ENCODE results near the gene SIK3.

The SIK3 gene

DNA sequence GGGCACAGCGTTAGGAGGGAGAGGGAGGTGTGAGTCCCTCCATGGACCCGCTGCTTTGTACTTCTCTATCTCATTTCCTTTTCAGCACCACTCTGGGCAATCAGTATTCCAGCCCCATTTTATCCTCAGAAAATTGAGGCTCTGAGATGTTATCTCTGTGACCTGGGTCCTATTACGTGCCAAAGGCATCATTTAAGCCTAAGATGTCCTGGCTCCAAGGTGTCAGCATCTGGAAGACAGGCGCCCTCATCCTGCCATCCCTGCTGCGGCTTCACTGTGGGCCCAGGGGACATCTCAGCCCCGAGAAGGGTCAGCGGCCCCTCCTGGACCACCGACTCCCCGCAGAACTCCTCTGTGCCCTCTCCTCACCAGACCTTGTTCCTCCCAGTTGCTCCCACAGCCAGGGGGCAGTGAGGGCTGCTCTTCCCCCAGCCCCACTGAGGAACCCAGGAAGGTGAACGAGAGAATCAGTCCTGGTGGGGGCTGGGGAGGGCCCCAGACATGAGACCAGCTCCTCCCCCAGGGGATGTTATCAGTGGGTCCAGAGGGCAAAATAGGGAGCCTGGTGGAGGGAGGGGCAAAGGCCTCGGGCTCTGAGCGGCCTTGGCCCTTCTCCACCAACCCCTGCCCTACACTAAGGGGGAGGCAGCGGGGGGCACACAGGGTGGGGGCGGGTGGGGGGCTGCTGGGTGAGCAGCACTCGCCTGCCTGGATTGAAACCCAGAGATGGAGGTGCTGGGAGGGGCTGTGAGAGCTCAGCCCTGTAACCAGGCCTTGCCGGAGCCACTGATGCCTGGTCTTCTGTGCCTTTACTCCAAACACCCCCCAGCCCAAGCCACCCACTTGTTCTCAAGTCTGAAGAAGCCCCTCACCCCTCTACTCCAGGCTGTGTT, 269.4 kb downstream of the SIK3 start:
- CTCF ChIA-PET: interaction anchor here (1.1 kb wide), 1 partner anchor 39 kb away, joined by 3 read pairs; no protein-coding TSS in a partner anchor
- POLR2A ChIA-PET: no interaction called here
- Histone ChIP-seq H3K4me3 (ENCODE audit: control insufficient read depth in 1 of 7, extremely low read depth in 1 of 7, insufficient read depth in 4 of 7, low read depth in 2 of 7, low read length in 6 of 7) (no peak overlapping the region), H3K27me3 (replicated peaks in 2 of 5; ENCODE audit: control insufficient read depth in 4 of 5, insufficient read depth in 5 of 5, low read length in 4 of 5) (no peaks in the 10 kb centered on the region), H3K4me1 (ENCODE audit: control extremely low read depth in 1 of 4, control insufficient read depth in 4 of 4, insufficient read depth in 4 of 4, low read length in 3 of 4) (peaks cover 0 to 1% (median 0%) of the 10 kb centered on the region in 4 experiments), H3K9me3 (ENCODE audit: control extremely low read depth in 1 of 5, control insufficient read depth in 4 of 5, insufficient read depth in 2 of 5, low read depth in 1 of 5, low read length in 4 of 5) (no peaks in the 10 kb centered on the region), H3K36me3 (ENCODE audit: control insufficient read depth in 4 of 4, insufficient read depth in 4 of 4, low read length in 3 of 4) (no peaks in the 10 kb centered on the region), H3K27ac (ENCODE audit: insufficient read depth in 1 of 2, low read depth in 1 of 2, low read length in 2 of 2, poor library complexity in 1 of 2, severe bottlenecking in 2 of 2) (no peak overlapping the region)
- no peak for DNase-seq
- WGBS (ENCODE audit: insufficient coverage): 75% methylated on average over 10 of the region's 16 CpGs

- ChIA-PET CTCF (interaction anchor here (1.5 kb wide), 1 partner anchor 14 kb away, joined by 3 read pairs; no protein-coding TSS in a partner anchor), POLR2A (no interaction called here)
- Histone ChIP-seq H3K9me3 (ENCODE audit: control extremely low read depth in 1 of 5, control insufficient read depth in 4 of 5, insufficient read depth in 2 of 5, low read depth in 1 of 5, low read length in 4 of 5) (no peaks in the 10 kb centered on the region), H3K4me3 (ENCODE audit: control insufficient read depth in 1 of 7, extremely low read depth in 1 of 7, insufficient read depth in 4 of 7, low read depth in 2 of 7, low read length in 6 of 7) (no peak overlapping the region), H3K4me1 (ENCODE audit: control extremely low read depth in 1 of 4, control insufficient read depth in 4 of 4, insufficient read depth in 4 of 4, low read length in 3 of 4) (peaks cover 0 to 1% (median 0%) of the 10 kb centered on the region in 4 experiments), H3K36me3 (ENCODE audit: control insufficient read depth in 4 of 4, insufficient read depth in 4 of 4, low read length in 3 of 4) (no peaks in the 10 kb centered on the region), H3K27ac (ENCODE audit: insufficient read depth in 1 of 2, low read depth in 1 of 2, low read length in 2 of 2, poor library complexity in 1 of 2, severe bottlenecking in 2 of 2) (no peak overlapping the region), H3K27me3 (replicated peaks in 2 of 5; ENCODE audit: control insufficient read depth in 4 of 5, insufficient read depth in 5 of 5, low read length in 4 of 5) (no peaks in the 10 kb centered on the region)
- WGBS (ENCODE audit: insufficient coverage): 100% methylated on average over 2 of the region's 6 CpGs
- no peak for DNase-seq
Measured at GRCh38 chr11:116827461-116827860, 270.8 kb downstream of the SIK3 start.

DNA sequence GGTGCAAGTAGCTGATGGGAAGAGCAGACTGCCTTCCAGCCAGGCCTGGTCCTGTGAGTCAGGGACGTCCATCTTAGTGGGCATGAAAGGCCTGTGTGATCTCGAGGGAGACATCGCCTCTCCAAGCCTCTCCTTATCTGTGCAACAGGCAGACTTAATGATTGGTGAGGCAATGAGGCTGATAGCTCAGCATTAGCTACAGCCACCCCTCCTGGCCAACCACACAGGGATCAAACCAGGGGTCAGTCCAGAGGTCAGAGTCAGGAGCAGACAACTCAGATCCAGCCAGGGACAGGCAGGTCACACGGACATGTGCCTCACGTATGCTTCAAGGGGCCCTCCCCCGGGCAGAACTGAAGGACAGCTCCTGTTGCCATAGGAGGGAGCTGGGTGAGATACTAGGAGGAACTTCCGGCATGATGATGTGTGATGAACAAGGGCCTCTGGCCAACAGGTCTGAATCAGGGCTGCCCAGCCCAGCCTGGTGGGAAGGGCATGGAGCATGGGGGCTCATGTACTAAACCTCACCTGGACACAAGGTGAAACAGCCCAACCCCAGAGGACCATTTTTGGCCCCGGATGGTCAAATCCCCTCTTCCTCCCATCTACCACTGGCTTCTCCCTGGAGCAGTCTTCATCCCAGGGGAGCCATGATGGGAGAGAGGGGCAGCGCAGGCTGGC, 271.3 kb downstream of the SIK3 start:
- POLR2A ChIA-PET: no interaction called here
- peaks cover 0 to 1% (median 0%) of the 10 kb centered on the region in 4 experiments for H3K4me1 ChIP-seq (ENCODE audit: control extremely low read depth in 1 of 4, control insufficient read depth in 4 of 4, insufficient read depth in 4 of 4, low read length in 3 of 4)
- no peak for DNase-seq
- CTCF ChIA-PET: interaction anchor here (1.5 kb wide), 1 partner anchor 13 kb away, joined by 3 read pairs; no protein-coding TSS in a partner anchor
- no peak overlapping the region for H3K27ac ChIP-seq (ENCODE audit: insufficient read depth in 1 of 2, low read depth in 1 of 2, low read length in 2 of 2, poor library complexity in 1 of 2, severe bottlenecking in 2 of 2)
- 100% methylated on average over 1 of the region's 9 CpGs for WGBS (ENCODE audit: insufficient coverage)
- no peak overlapping the region for H3K4me3 ChIP-seq (ENCODE audit: control insufficient read depth in 1 of 7, extremely low read depth in 1 of 7, insufficient read depth in 4 of 7, low read depth in 2 of 7, low read length in 6 of 7)
- H3K36me3 ChIP-seq (ENCODE audit: control insufficient read depth in 4 of 4, insufficient read depth in 4 of 4, low read length in 3 of 4): no peaks in the 10 kb centered on the region
- H3K9me3 ChIP-seq (ENCODE audit: control extremely low read depth in 1 of 5, control insufficient read depth in 4 of 5, insufficient read depth in 2 of 5, low read depth in 1 of 5, low read length in 4 of 5): no peaks in the 10 kb centered on the region
- H3K27me3 ChIP-seq (replicated peaks in 2 of 5; ENCODE audit: control insufficient read depth in 4 of 5, insufficient read depth in 5 of 5, low read length in 4 of 5): no peaks in the 10 kb centered on the region

DNA sequence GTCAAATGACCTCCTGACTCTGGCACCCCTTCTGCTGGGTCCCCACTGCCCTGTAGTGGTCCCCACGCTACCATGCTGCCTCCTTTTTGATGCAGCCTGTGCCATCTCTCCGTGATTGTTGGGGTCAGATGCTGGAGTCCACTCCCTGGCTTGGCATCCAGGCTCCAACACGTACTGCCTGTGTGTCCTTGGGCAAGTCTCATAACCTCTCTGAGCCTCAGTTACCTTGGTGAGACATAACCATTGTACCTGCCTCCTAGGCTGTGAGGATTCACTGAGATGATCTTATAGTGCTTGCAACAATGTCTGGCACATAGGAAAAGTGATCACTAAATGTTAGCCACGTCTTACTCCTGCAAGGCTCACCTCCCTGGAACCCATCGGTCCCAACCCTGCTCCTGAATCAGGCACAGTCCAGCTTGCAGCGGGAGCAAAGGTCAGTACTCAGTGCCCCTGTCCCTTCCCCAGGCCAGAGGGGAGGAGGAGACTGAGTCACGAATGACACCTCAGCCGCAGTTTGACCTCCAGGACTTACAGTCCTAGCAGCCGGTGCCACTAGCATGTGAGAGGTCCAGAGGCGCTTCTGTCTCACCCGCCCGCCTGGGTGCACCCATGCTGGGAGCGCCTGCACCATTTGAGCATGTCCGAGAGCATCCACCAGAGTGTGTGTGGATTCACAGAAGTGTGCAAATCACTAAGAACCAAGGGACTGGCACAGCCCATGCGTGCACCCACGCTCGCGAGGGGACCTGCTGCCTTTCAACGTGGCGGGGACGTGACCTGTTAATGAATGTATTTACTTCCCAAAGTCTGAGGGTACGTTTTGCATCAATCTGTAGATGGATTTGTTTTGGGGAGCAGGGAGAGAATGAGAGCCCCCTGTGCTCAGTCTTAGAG, 272.1 kb downstream of the SIK3 start:
- DNase-seq: no peak
- Histone ChIP-seq H3K27ac (ENCODE audit: insufficient read depth in 1 of 2, low read depth in 1 of 2, low read length in 2 of 2, poor library complexity in 1 of 2, severe bottlenecking in 2 of 2) (no peak overlapping the region), H3K4me1 (ENCODE audit: control extremely low read depth in 1 of 4, control insufficient read depth in 4 of 4, insufficient read depth in 4 of 4, low read length in 3 of 4) (peaks cover 0 to 1% (median 0%) of the 10 kb centered on the region in 4 experiments), H3K27me3 (replicated peaks in 2 of 5; ENCODE audit: control insufficient read depth in 4 of 5, insufficient read depth in 5 of 5, low read length in 4 of 5) (no peaks in the 10 kb centered on the region), H3K4me3 (ENCODE audit: control insufficient read depth in 1 of 7, extremely low read depth in 1 of 7, insufficient read depth in 4 of 7, low read depth in 2 of 7, low read length in 6 of 7) (no peak overlapping the region), H3K36me3 (ENCODE audit: control insufficient read depth in 4 of 4, insufficient read depth in 4 of 4, low read length in 3 of 4) (no peaks in the 10 kb centered on the region), H3K9me3 (ENCODE audit: control extremely low read depth in 1 of 5, control insufficient read depth in 4 of 5, insufficient read depth in 2 of 5, low read depth in 1 of 5, low read length in 4 of 5) (no peaks in the 10 kb centered on the region)
- CTCF ChIA-PET: interaction anchor here (1.5 kb wide), 1 partner anchor 13 kb away, joined by 3 read pairs; no protein-coding TSS in a partner anchor
- POLR2A ChIA-PET: no interaction called here
- 94% methylated on average over 22 of the region's 22 CpGs for whole genome bisulfite sequencing (ENCODE audit: insufficient coverage)

- POLR2A ChIA-PET: no interaction called here
Measured at GRCh38 chr11:116825434-116825833, 272.8 kb downstream of the SIK3 start.

DNA sequence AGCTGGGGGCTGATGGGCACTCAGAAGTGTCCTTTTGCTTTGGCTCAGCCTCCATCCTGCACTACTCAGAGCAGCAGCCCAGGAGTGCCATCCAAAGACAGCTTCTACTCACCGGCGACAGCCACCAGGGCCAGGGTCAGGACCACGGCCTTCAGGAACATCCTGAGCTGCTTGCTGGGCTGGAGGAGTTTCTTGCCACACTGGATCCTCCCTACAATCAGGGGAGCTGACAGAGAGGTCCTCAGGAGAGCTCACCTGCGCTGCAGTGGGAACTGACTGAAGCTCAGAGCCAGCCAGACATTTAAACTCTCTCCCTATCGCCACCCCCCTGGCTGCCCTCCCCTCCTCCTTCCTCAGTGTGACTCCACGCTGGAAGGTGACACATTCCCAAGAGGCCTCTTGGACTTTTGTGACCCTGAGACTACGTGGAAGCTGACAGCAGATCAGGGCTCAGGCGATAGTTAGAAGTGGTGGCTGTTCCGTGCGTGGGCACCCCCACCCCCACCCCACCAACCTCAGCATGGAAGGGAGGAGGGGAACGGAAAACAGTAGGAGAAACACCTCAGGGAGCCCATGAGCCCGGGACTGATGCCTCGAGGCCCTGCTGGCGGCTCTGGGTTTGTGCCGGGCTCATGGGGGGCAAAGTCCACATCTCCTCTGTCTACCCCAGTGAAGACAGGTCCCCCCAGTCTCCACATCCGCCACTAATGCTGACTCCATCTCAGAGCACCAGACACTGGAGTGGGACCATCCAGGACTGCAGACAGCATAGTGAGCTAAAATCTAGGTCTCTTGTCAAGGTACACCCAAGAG, 275.0 kb downstream of the SIK3 start, which contains the start of gene APOA4:
APOA4 (minus strand) TSS at position 274 of the 813 bp plus-strand sequence; CDS start at position 161, 113 bp downstream.
- no peaks in the 10 kb centered on the region for H3K4me1 ChIP-seq (ENCODE audit: control extremely low read depth in 1 of 4, control insufficient read depth in 4 of 4, insufficient read depth in 4 of 4, low read length in 3 of 4)
- H3K36me3 ChIP-seq (ENCODE audit: control insufficient read depth in 4 of 4, insufficient read depth in 4 of 4, low read length in 3 of 4): no peaks in the 10 kb centered on the region
- CTCF ChIA-PET: interaction anchor here (0.8 to 1.7 kb wide), 5 partner anchors 11 to 32 kb away, joined by 3 to 6 read pairs (median 5); no protein-coding TSS in a partner anchor
- no peaks in the 10 kb centered on the region for H3K27me3 ChIP-seq (replicated peaks in 2 of 5; ENCODE audit: control insufficient read depth in 4 of 5, insufficient read depth in 5 of 5, low read length in 4 of 5)
- H3K9me3 ChIP-seq (ENCODE audit: control extremely low read depth in 1 of 5, control insufficient read depth in 4 of 5, insufficient read depth in 2 of 5, low read depth in 1 of 5, low read length in 4 of 5): no peaks in the 10 kb centered on the region
- no peak for DNase-seq
- 91% methylated on average over 11 of the region's 16 CpGs for WGBS (ENCODE audit: insufficient coverage)
- POLR2A ChIA-PET: no interaction called here
- H3K4me3 ChIP-seq (ENCODE audit: control insufficient read depth in 1 of 7, extremely low read depth in 1 of 7, insufficient read depth in 4 of 7, low read depth in 2 of 7, low read length in 6 of 7): no peak within 1 kb of the TSS
- no peak within 1 kb of the TSS for H3K27ac ChIP-seq (ENCODE audit: insufficient read depth in 1 of 2, low read depth in 1 of 2, low read length in 2 of 2, poor library complexity in 1 of 2, severe bottlenecking in 2 of 2)

More at GRCh38 chr11:116825434-116825833, 272.8 kb downstream of the SIK3 start:
- CTCF ChIA-PET: no interaction called here
- Histone ChIP-seq H3K4me1 (ENCODE audit: control extremely low read depth in 1 of 4, control insufficient read depth in 4 of 4, insufficient read depth in 4 of 4, low read length in 3 of 4) (peaks cover 0 to 1% (median 0%) of the 10 kb centered on the region in 4 experiments), H3K36me3 (ENCODE audit: control insufficient read depth in 4 of 4, insufficient read depth in 4 of 4, low read length in 3 of 4) (no peaks in the 10 kb centered on the region), H3K4me3 (ENCODE audit: control insufficient read depth in 1 of 7, extremely low read depth in 1 of 7, insufficient read depth in 4 of 7, low read depth in 2 of 7, low read length in 6 of 7) (no peak overlapping the region), H3K9me3 (ENCODE audit: control extremely low read depth in 1 of 5, control insufficient read depth in 4 of 5, insufficient read depth in 2 of 5, low read depth in 1 of 5, low read length in 4 of 5) (no peaks in the 10 kb centered on the region), H3K27me3 (replicated peaks in 2 of 5; ENCODE audit: control insufficient read depth in 4 of 5, insufficient read depth in 5 of 5, low read length in 4 of 5) (no peaks in the 10 kb centered on the region), H3K27ac (ENCODE audit: insufficient read depth in 1 of 2, low read depth in 1 of 2, low read length in 2 of 2, poor library complexity in 1 of 2, severe bottlenecking in 2 of 2) (no peak overlapping the region)
- 100% methylated on average over 4 of the region's 5 CpGs for WGBS (ENCODE audit: insufficient coverage)
- no peak for DNase-seq
